Activated CD4-positive, CD25-positive, alpha-beta regulatory T cell treated with anti-CD3 and anti-CD28 coated beads, Interleukin-2, amount 50 U/mL, for 72 hours (primary cell): ENCODE measurements around the gene ARID3B.

Source experiments
- DNase-seq: peaks from one replicate; pipeline ENCODE4 v3.0.0; 2021

Gene ARID3B

GRCh38 chr15:74610302-74610951 is 69.4 kb downstream of the ARID3B start:
- no peak for DNase-seq

- no peak for DNase-seq
Measured at GRCh38 chr15:74611341-74611740, 70.3 kb downstream of the ARID3B start.

DNA sequence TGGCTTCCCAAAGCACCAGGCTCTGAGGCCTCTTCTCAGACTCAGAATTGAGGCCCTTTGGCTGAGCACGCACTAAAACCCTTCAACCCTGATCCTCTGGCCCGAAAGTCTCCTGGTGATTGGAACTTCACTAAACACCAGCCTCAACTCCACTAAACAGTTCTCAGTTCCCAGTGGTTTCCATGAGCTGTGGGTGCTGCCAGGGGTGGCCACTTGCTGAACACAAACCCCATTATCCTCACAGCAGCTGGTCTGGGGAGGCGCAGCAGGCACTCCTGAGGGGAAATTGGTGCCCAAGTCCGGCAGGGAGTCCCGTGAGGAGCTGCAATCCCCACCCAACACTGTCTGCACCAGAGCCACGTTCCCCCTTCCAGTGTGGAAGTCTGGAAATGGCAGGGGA is 70.8 kb downstream of the ARID3B start:
- no peak for DNase-seq

DNA sequence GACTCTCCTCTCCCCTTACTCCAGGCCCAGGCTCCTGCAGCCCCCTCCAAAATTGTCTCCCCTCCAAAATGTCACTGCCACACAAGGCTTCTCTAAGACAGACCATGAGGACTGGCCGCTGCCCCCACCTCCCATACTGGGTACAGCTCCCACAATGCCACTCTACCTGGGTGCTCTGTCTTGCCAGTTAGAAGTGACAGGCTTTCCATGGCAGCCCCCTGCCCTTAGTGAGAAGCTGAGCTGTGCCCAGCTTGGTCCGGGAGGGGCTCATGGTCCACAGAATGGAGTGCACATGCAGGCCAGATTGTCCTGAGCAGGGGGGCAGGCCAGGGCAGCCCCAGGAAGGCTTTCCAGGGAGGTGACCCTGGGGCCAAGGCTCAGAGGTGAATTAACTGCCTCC is 71.7 kb downstream of the ARID3B start:
- no peak for DNase-seq

- no peak for DNase-seq
Measured at GRCh38 chr15:74613089-74613952, 72.3 kb downstream of the ARID3B start.

GRCh38 chr15:74613953-74614743 is 73.1 kb downstream of the ARID3B start:
- DNase-seq: no peak

GRCh38 chr15:74614744-74615507 is 73.9 kb downstream of the ARID3B start:
- DNase-seq: peak; percentile 88

DNA sequence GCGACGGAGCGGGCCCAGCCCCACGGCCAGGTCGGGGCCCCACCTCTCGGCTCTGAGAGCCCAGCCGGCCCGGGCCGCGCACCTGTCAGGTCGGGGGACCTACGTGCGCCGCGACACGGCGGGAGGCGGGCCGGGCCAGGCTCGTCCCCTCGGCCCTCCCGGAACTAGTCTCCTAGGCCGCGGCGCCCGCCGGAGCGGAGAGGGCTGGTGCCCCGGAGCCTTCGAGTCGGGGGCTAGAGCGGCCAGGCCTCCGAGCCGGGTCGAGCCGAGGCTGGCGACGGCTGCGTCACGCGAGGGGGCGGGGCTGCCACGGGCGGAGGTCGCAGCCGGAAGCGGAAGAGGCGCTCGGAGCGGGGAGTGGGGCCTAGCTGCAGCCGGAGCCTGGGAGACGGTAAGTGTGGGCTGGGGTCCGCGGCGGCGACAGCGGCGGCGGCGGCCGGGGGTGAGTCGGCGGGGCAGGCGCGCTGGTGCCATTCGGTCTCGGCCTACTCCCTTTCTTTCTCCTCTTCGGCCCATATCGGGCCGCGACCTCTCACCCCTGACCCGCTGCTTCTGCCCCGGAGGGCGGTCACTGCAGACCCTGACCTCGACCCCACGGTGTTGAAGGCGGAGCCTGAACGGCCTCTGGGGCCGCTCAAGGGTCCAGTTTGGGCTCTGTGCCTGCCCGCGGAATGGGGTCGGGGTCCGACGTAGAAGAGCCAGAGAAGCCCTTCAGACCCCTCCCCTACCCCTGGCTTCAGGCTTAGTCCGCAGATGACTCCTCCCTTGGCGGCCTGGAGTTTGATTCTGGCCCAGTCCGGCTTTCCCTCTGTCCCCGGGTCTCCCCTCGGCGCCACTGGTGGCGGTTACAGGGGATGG is 74.7 kb downstream of the ARID3B start, which contains the start of gene CLK3:
Gene CLK3 (plus strand): TSS at position 329 of the 858 bp plus-strand sequence. CDS start 3,361 bp downstream, outside the sequence.
- peak; percentile 92 for DNase-seq

- DNase-seq: peak; percentile 46
Measured at GRCh38 chr15:74616366-74616939, 75.4 kb downstream of the ARID3B start.

- DNase-seq: no peak
Measured at GRCh38 chr15:74616996-74617395, 76.0 kb downstream of the ARID3B start.

- DNase-seq: no peak
Measured at GRCh38 chr15:74618841-74619596, 78.0 kb downstream of the ARID3B start.

DNA sequence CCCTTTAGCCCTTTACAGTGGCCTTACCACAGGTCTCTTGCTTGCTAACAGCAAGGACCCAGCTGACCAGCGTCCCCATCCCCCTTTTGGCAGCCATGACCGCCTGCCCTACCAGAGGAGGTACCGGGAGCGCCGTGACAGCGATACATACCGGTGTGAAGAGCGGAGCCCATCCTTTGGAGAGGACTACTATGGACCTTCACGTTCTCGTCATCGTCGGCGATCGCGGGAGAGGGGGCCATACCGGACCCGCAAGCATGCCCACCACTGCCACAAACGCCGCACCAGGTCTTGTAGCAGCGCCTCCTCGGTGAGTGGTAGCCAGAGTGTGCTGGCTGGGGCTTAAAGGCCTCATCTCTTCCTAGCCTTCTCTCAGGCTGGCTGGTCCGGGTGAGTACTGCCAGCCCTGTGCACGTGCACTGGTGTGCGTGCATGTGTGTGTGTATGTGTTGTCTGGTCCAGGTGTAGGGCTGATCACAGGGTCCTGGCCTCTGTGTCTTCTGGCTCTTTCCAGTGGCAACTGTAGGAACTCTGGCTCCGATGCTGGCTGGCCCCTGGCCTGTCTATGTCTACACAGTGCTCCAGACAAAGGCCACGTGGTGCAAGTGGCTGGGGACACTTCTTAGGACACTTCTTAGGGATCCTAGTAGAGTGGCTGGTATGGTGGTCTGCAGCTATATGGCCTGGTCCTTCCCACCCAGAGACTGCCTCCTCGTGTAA is 79.1 kb downstream of the ARID3B start:
- DNase-seq: no peak

DNA sequence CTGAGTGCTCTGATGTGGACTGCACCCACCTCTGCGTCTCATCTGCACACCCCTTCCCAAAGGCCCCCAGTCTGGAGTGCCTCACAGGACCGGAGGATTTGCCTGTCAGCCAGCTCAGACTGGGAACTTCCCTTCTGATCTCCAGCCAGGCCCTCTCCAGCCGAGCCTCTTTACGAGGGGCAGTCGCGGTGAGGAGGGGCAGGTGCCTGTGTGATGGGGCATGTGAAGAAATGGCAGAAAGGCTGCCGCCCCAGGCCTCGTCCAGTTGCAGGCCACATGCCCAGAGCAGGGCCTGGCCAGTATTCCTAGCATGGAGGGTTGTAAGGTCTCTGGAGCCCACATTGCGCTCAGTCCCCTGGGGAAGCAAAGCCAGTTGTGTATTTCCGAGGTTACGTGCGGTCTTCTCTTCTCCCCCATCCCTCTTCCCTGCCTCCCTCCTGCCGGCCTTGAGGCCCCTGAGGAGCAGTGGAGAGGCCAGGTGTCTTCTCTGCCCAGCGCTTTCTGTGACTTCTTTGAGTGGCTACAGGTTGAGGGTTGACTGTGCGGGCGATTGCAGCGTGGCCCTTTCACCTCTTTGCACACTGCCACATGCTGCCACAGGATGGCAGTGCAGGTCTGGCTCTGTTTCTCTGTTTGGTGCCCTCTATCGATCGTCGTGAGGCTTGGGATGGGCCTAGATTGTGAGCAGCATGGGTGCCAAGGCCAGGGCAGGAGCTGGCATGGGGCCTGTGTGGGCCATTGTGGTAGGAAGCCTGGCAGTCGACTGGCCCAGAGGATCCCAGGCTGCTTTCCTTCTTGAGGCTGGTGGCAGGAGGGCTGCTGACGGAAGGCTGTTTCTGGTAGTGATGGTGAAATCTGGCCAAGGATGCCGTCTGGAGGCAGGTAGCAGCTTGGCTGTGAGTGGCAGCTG is 79.9 kb downstream of the ARID3B start:
- DNase-seq: peak; percentile 58

- no peak for DNase-seq
Measured at GRCh38 chr15:74621546-74621920, 80.5 kb downstream of the ARID3B start.

DNA sequence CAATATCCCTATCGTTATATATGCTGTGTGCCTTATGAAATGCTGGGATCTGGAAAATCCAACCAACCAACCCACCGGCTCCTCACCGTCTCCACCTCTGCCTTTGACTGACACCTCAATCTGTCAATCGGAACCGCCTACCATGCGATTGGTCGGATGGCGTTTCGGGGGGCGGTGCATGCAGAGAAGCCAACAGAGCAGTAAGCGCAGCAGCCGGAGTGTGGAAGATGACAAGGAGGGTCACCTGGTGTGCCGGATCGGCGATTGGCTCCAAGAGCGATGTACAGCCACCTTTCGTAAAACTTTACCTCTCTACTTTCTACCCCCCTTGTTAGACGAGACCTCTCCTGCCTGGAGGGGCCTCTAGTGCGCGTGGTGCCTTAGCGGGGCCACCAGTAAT is 80.9 kb downstream of the ARID3B start:
- DNase-seq: no peak

GRCh38 chr15:74622758-74623157 is 81.7 kb downstream of the ARID3B start:
- no peak for DNase-seq

DNA sequence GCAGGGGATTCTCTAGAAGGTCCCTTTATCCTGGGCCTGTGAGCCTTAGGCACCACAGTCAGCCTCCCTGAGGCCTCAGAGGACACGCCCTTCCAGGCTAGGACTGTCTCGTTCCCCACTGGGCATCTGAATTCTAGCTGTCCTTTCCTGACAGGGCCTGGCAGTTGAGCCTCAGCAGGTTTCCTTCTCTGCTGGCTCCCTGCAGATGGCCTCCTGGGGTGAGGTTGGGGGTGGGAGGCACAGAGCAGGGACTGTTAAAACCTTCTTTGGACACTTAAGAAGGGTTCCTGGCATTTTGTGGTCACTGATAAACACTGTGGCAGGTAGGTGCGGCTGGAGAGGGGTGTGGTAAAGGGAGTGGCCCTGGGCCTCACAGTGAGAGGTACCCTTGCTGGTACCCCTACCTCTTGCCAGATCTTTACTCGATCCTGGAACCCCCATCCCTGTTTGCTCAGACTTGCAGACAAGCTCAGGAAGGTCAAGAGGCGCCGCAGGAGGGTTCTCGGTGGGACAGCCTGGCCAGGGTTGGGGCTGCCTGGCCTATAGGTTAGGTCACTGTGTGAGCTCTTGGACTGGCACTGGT is 83.1 kb downstream of the ARID3B start:
- DNase-seq: no peak

GRCh38 chr15:74625693-74626092 is 84.7 kb downstream of the ARID3B start:
- DNase-seq: no peak
